Thyroid gland (tissue), 4 donors: ENCODE measurements around the gene POLD2. TPM values are rescaled to one million over a fixed set of nuclear protein-coding genes. Genes with fewer than 3 reads are reported as not detected.
A peak's percentile ranks its signal among the peaks of the same experiment; 100 is the strongest.

Source experiments
- DNase-seq, 2 donors: peaks; one replicate each; pipeline ENCODE4 v3.0.0-alpha.2; 2019
- H3K27ac ChIP-seq, 3 donors: fragments of 200-600 bp; sonication (generic); 1 replicate in 2 of 3; 2 replicates in 1 of 3; pipeline ENCODE4 v1.5.1; 2016 to 2019; ENCODE audit warnings: mild to moderate bottlenecking in 1 of 3, moderate library complexity in 1 of 3
- H3K27me3 ChIP-seq: fragments of 200-600 bp; sonication (generic); one replicate; pipeline ENCODE4 v1.5.1; 2019
- H3K36me3 ChIP-seq, 2 donors: fragments of 200-600 bp; sonication (generic); one replicate each; pipeline ENCODE4 v1.5.1; 2016 to 2019
- H3K4me1 ChIP-seq, 2 donors: fragments of 200-600 bp; sonication (generic); one replicate each; pipeline ENCODE4 v1.5.1; 2017 to 2019
- H3K4me3 ChIP-seq, 3 donors: fragments of 200-600 bp; sonication (generic); replicated peaks in 1 of 3; 1 replicate in 2 of 3; 2 replicates in 1 of 3; pipeline ENCODE4 v1.5.1; 2016; ENCODE audit warnings: mild to moderate bottlenecking in 1 of 3
- H3K9me3 ChIP-seq: fragments of 200-600 bp; sonication (generic); one replicate; pipeline ENCODE4 v1.5.1; 2017
- CTCF ChIP-seq, 6 experiments: fragments of 200-600 bp in 3 of 6; fragments of 450-650 bp in 3 of 6; sonication (generic) in 3 of 6; IDR thresholded peaks; one replicate each; pipeline ENCODE4 v1.5.1; 2016 to 2019; ENCODE audit warnings: antibody characterized with exemption in 6 of 6, mild to moderate bottlenecking in 2 of 6, inconsistent platforms in 1 of 6, moderate library complexity in 1 of 6
- POLR2A ChIP-seq, 2 donors: fragments of 450-650 bp; IDR thresholded peaks; one replicate each; pipeline ENCODE4 v1.6.1; 2017; ENCODE audit warnings: antibody characterized with exemption in 2 of 2, mild to moderate bottlenecking in 2 of 2, moderate library complexity in 1 of 2
- WGBS, 2 donors: methylation state at CpG; one replicate each; pipeline ENCODE4 v1.1.5; 2017; 5-methylcytosine and 5-hydroxymethylcytosine counted together
- intact Hi-C: fragments of 100-400 bp; cut with DNase I; formaldehyde crosslinking; loops from one replicate; pipeline ENCODE4 v1.15.1; 2023
- total RNA-seq, 4 donors: library from RNA; depleted of rRNA; stranded (reverse); fragments of >200 nt; gene quantifications; one replicate each; pipeline ENCODE4 v1.2.3, GENCODE V29; 2016

The POLD2 gene
- total RNA-seq, 4 donors from 2014 or later = 48.8 to 65.8 (median 55.1) TPM

DNA sequence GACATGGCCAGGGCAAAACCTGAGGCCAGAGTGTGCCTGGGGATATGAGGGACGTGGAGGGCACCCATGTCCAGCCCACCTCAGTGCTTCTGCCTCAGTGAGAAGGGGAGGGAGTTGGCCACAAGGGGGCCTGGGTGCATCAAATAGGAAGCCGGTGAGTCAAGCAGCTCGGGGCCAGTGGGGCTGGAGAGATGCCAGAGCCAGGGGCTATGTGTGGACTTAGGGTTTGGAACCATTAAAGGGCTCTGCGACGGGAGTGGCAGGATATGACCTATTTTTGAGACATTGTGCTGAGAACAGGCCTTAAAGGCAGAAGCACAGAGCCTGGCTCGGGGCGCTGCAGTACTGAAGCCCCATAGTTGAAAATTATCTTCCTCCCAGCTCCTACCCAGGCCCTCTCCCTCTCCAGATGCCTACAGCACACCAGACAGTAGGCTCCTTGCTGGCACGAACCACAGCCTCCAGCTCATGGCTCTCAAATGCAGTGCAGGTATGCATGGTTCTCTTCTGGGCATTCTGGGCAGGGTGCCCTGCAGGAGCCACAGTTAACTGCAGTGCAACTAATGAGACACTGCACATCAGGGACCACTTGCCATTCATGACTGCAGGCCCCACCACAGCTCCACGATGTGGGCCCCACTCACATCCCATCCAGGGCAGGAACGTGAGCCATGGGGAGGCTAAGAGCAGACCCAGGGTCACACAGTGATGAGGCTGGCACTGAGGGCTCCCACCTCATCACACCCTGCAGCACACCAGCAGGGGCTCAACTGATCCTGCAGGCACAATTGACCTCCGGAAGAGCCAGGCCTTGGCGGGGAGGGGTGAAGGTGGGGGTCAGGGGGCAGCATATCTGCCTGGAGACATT lies 50.8 kb downstream of the POLD2 start:
- no peaks in the 10 kb centered on the region for H3K27me3 ChIP-seq
- H3K36me3 ChIP-seq = peaks cover 18 to 36% of the 10 kb centered on the region in 2 donors
- H3K4me3 ChIP-seq = no peak overlapping the region
- no peaks in the 10 kb centered on the region for H3K9me3 ChIP-seq
- WGBS, 2 donors = 55 to 78% methylated on average over 8 to 10 of the region's 12 CpGs
- DNase-seq = peak; percentile 48 to 60
- TF ChIP-seq POLR2A (IDR thresholded peaks at IDR 0.05) = no peak
- peak in 5 of 6 experiments; percentile 24 to 51 (median 38) for TF ChIP-seq CTCF (IDR thresholded peaks at IDR 0.05)
- intact Hi-C loops = no loop called here
- no peak overlapping the region for H3K27ac ChIP-seq
- H3K4me1 ChIP-seq = peaks cover 0 to 16% of the 10 kb centered on the region in 2 donors

DNA sequence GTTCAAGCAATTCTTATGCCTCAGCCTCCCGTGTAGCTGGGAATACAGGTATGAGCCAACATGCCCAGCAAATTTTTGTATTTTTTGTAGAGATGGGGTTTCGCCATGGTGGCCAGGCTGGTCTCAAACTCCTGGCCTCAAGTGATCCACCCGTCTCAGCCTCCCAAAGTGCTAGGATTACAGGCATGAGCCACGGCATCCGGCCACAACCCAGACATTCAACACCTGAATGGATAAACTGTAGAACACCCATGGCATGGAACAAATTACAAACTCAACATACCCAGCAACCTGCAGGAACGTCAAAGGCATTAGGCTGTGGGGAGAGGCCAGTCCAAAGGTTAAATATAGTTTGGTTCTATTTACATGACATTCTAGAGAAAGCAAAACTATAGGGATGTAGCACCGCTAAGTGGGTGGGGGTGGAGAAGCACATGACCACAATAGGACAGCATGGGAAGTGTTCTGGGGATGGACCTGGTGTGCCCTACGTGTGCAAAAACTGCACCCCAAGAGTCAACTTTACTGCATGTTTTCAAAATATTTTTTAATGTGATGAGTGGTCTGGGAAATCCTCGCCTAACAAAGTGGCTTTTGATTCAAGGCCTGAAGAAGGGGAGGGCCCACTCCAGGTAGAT lies 51.5 kb downstream of the POLD2 start:
- intact Hi-C loops = no loop called here
- 83 to 86% methylated on average over 9 of the region's 9 CpGs for WGBS, 2 donors

DNA sequence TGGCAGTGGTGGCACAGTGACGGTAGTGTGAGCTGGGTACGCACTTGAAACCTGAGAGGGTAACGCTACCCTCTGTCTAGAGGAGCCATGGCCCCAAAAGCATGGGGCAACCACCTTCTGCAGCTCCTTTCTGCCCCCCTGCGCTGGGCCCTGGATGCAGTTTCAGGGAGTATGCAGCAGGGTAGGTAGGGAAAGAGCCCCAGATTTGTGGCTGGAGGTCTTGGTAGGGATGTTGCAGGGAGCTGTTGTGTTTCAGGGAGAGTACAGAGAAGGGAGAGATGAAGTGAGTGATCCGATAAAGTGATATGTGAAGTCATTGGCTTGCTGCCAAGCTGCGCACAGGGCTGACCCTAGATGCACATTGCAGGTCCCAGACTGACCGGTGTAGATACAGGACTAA lies 55.3 kb downstream of the POLD2 start:
- H3K4me3 ChIP-seq = no peak overlapping the region
- peaks cover 3 to 4% of the 10 kb centered on the region in 2 donors for H3K36me3 ChIP-seq
- H3K27me3 ChIP-seq = no peaks in the 10 kb centered on the region
- H3K4me1 ChIP-seq = peaks cover 15 to 32% of the 10 kb centered on the region in 2 donors
- DNase-seq = no peak
- H3K9me3 ChIP-seq = no peaks in the 10 kb centered on the region
- TF ChIP-seq POLR2A (IDR thresholded peaks at IDR 0.05) (no peak), CTCF (IDR thresholded peaks at IDR 0.05) (no peak)
- no peak overlapping the region for H3K27ac ChIP-seq
- WGBS, 2 donors = 70 to 74% methylated on average over 7 of the region's 7 CpGs
- intact Hi-C loops = no loop called here

More for the DNA sequence above, 51.5 kb downstream of the POLD2 start:
- Histone ChIP-seq H3K27ac (no peak overlapping the region), H3K4me1 (peaks cover 0 to 15% of the 10 kb centered on the region in 2 donors), H3K4me3 (no peak overlapping the region), H3K36me3 (peaks cover 18 to 33% of the 10 kb centered on the region in 2 donors), H3K27me3 (no peaks in the 10 kb centered on the region), H3K9me3 (no peaks in the 10 kb centered on the region)
- TF ChIP-seq CTCF (IDR thresholded peaks at IDR 0.05) (no peak), POLR2A (IDR thresholded peaks at IDR 0.05) (no peak)
- no peak for DNase-seq

DNA sequence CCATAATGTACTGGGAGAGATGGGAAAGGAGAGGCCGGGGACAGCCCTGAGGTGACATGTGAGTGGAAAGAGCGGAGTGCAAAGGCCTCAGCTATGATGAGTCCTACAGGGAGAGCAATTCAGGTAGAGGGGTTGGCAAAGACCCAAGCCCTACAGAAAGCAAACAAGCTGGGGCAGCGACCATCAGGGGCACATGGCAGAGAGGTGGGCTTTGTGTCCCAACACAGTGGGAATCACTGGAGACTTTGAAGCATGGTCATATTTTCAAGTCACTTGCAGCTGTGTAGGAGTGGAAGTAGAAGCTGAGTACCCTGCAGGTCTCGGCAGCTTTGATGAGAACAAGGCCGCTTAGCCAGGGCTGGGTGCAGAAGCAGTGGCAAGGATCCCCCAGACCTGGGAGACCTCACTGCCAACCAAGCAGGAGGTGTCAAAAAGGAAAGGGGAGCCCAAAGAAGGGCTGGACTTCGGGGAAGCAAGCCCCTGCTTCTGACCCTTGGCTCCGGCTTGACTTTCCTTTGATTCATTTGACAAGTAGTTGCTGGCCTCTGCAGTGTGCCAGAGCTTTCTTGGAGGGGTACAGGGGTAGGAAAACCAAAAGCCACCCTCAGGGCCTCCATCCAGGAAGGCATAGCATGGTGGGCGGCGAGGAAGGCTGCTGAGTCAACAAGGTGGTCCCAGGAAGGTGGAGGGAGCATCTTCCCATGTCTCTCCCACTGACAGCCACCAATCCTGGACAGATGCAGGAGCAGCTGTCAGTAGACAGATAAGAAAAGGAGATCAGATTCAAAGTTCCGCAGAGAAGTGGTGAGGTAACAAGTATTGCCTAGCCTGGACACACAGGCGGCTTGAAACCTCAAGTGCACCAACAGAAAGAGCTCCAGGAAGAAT lies 56.0 kb downstream of the POLD2 start:
- Histone ChIP-seq H3K4me1 (peaks cover 15 to 26% of the 10 kb centered on the region in 2 donors), H3K9me3 (no peaks in the 10 kb centered on the region), H3K27ac (no peak overlapping the region), H3K27me3 (no peaks in the 10 kb centered on the region), H3K4me3 (no peak overlapping the region), H3K36me3 (no peaks in the 10 kb centered on the region)
- WGBS, 2 donors = 75 to 84% methylated on average over 11 of the region's 11 CpGs
- intact Hi-C loops = no loop called here
- TF ChIP-seq POLR2A (IDR thresholded peaks at IDR 0.05) = no peak
- no peak for TF ChIP-seq CTCF (IDR thresholded peaks at IDR 0.05)
- DNase-seq = no peak
